SKM-1 (cell line): ENCODE measurements around the gene PMAIP1.
"Not testable (repeated sequence)": the region's sequence is repeated elsewhere in the genome, so short reads cannot be mapped to it uniquely, and the experiment has no call there.

Experiments
- DNase-seq: peaks from one replicate; lab custom pipeline; 2025; ENCODE audit not compliant: unreplicated experiment; lab: John Stamatoyannopoulos, UW

The PMAIP1 gene

GRCh38 chr18:59899298-59900221, at the start of gene PMAIP1:
Gene PMAIP1, plus strand, starts transcription at chr18:59899996. Its CDS starts 182 bp downstream, at chr18:59900178.
- DNase-seq = peak; percentile 67

DNA sequence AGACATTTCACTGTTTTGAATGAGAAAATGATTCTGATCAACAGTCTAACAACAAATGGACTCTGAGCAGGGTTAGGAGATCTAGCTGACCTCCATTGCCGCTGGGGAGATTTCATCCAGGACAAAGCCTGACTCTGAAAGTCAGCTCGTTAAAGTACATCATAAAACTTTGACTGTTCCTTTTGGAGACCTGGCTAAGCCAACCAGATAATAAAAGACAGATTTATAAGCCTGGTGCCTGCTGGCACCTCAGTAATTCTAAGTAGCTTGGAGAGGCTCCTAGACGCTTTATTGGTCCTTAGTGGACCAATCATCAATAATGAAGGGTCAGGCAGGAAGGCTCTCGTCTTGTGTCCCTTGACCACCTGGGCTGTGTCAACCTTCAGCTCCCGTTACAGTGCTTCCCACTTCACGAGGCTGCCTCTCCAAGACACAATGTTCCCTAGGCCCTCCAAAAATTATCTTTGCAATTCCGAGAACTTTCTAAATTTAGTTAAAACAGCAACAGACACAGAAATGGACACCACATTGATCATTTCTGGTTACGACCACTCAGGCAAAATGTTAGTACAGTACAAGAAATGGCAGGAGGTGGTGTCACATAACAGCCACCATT, 47.9 kb upstream of the PMAIP1 start:
- no peak for DNase-seq

DNA sequence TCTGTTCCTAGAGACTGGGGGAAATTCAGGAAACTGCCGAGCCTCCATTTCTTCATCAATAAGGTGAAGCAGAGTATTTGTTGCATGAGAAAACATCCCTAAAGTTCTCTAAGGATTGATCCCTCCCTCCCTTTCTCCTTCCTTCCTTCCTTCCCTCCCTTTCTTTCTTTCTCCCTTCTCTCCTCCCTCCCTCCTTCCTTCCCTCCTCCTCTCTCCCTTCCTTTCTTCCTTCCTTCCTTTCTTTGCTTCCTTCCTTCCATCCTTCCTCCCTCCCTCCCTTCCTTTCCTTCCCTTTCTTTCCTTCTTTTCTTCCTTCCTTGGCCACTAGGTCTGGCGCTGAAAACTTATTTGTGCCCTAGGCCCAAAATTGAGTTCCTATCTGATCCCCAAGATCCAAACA, 47.2 kb upstream of the PMAIP1 start:
- DNase-seq = no peak

GRCh38 chr18:59853380-59853779, 46.4 kb upstream of the PMAIP1 start:
- DNase-seq = no peak

- not testable (repeated sequence) for DNase-seq
Observed at GRCh38 chr18:59853988-59854387, 45.8 kb upstream of the PMAIP1 start.

GRCh38 chr18:59861009-59861408, 38.8 kb upstream of the PMAIP1 start:
- no peak for DNase-seq

DNA sequence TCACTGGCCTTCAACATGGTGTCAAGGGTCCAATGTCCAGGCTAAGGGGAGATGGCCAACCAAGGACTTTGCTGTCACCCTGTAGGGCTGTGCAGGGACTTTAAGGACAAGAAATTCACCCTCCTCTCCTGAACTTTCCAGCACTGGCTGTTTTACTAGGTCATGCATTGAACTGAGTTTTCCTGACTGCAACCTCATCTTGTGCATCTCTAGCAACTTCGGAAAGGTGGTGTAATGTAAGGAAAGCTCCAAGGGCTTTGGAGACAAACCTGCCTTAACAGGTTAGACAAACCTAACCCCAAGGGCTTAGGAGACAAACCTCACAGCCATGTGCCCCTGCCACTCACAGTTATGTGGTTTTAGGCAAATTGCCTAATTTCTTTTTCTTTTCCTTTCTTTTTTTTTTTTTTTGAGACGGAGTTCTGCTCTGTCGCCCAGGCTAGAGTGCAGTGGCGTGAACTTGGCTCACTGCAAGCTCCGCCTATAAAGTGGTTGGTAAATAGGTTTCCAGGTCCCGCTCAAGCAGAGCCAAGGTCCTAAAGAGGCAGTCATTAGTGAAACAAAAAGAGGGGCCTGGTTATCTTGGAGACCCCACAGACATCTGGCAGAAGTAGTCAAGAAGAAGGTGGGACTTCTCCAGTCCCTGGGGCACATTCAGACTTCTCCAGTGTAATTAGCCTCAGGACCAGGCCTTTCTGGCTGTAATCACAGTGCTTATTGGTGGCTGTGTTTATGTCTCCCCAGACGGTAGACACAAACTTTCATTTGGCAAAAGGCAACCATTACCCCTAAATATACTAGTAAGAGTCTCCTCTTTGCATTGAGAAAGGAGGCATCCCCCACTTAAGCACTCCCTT, 37.6 kb upstream of the PMAIP1 start:
- DNase-seq = no peak

GRCh38 chr18:59865241-59865986, 34.4 kb upstream of the PMAIP1 start:
- peak; percentile 33 for DNase-seq

- DNase-seq = no peak
Observed at GRCh38 chr18:59866551-59867269, 33.1 kb upstream of the PMAIP1 start.

GRCh38 chr18:59867337-59868104, 32.3 kb upstream of the PMAIP1 start:
- no peak for DNase-seq

- DNase-seq = no peak
Observed at GRCh38 chr18:59870623-59871130, 29.1 kb upstream of the PMAIP1 start.

GRCh38 chr18:59871711-59872362, 28.0 kb upstream of the PMAIP1 start:
- DNase-seq = no peak

- no peak for DNase-seq
Observed at GRCh38 chr18:59873641-59874040, 26.2 kb upstream of the PMAIP1 start.

- DNase-seq = no peak
Observed at GRCh38 chr18:59874166-59874565, 25.6 kb upstream of the PMAIP1 start.

DNA sequence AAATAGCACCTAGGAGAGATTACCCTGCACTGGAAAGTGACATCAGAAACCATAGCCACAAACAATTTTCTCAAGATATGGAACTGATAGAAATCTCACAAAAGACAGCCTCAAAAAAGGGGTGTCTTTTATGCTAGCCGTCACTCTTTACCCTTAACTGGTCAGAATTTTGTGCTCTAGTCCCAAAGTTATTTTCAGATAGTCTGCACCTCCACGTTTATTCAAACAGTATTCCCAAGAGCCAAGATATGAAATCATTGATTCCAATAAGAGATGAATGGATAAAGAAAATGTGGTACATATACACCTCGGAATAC, 23.5 kb upstream of the PMAIP1 start:
- no peak for DNase-seq

GRCh38 chr18:59877361-59877760, 22.4 kb upstream of the PMAIP1 start:
- DNase-seq = peak; percentile 93

GRCh38 chr18:59878644-59879043, 21.2 kb upstream of the PMAIP1 start:
- DNase-seq = no peak

- peak; percentile 54 for DNase-seq
Observed at GRCh38 chr18:59881728-59882656, 17.8 kb upstream of the PMAIP1 start.
